Smooth muscle cell (in vitro differentiated cells): ENCODE data around the gene PKDCC. TPM values are rescaled to one million over a fixed set of nuclear protein-coding genes. Genes with fewer than 3 reads are reported as not detected.

Experiments
- DNase-seq: peaks from one replicate; lab custom pipeline; 2025; ENCODE audit not compliant: unreplicated experiment; lab: John Stamatoyannopoulos, UW
- H2AFZ ChIP-seq: fragments of 200-600 bp; sonication (generic); 2 replicates; pipeline ENCODE4 v1.6.0; 2016; ENCODE audit warnings: antibody characterized with exemption, low read depth, mild to moderate bottlenecking
- H3F3A ChIP-seq: fragments of 200-600 bp; sonication (generic); 2 replicates; pipeline ENCODE4 v1.6.0; 2017; ENCODE audit warnings: antibody characterized with exemption, low read depth
- H3K27ac ChIP-seq: fragments of 200-600 bp; sonication (generic); 2 replicates; pipeline ENCODE4 v1.5.1; 2016; ENCODE audit warnings: low read depth, mild to moderate bottlenecking
- H3K27me3 ChIP-seq: fragments of 200-600 bp; sonication (generic); 2 replicates; pipeline ENCODE4 v1.6.1; 2016; ENCODE audit warnings: low read depth, mild to moderate bottlenecking
- H3K36me3 ChIP-seq: fragments of 200-600 bp; sonication (generic); 2 replicates; pipeline ENCODE4 v1.5.1; 2016; ENCODE audit warnings: low read depth
- H3K4me1 ChIP-seq: fragments of 200-600 bp; sonication (generic); 2 replicates; pipeline ENCODE4 v1.5.1; 2016; ENCODE audit warnings: low read depth
- H3K4me2 ChIP-seq: fragments of 200-600 bp; sonication (generic); 2 replicates; pipeline ENCODE4 v1.6.0; 2016; ENCODE audit warnings: mild to moderate bottlenecking
- H3K4me3 ChIP-seq: fragments of 200-600 bp; sonication (generic); 2 replicates; pipeline ENCODE4 v1.5.1; 2016; ENCODE audit warnings: mild to moderate bottlenecking
- H3K79me2 ChIP-seq: fragments of 200-600 bp; sonication (generic); 2 replicates; pipeline ENCODE4 v1.6.0; 2016; ENCODE audit warnings: low read depth, mild to moderate bottlenecking
- H3K9ac ChIP-seq: fragments of 200-600 bp; sonication (generic); 2 replicates; pipeline ENCODE4 v1.6.0; 2016; ENCODE audit warnings: low read depth
- H3K9me3 ChIP-seq: fragments of 200-600 bp; sonication (generic); replicated peaks from 2 replicates; pipeline ENCODE4 v1.5.1; 2016; ENCODE audit warnings: low read depth
- H4K20me1 ChIP-seq: fragments of 200-600 bp; sonication (generic); 2 replicates; pipeline ENCODE4 v1.6.0; 2016; ENCODE audit warnings: low read depth
- WGBS: methylation state at CpG from one replicate; pipeline ENCODE4 v1.1.7; 2016; ENCODE audit warnings: low lambda C conversion rate; 5-methylcytosine and 5-hydroxymethylcytosine counted together
- polyA plus RNA-seq: library from polyadenylated mRNA; unstranded; fragments of >200 nt; fragmentation: Nextera tagmentation; extraction: Ambion mirVana; gene quantifications from 2 replicates; pipeline ENCODE4 v1.2.1, GENCODE V29; 2016
- total RNA-seq: library from RNA; depleted of rRNA; stranded (reverse); fragments of >200 nt; gene quantifications from 2 replicates; pipeline ENCODE4 v1.2.3, GENCODE V29; 2014
- TF ChIP-seq, protein P1 (sequence below): fragments of 200-600 bp; sonication (generic); IDR thresholded peaks from 2 replicates; pipeline ENCODE4 v1.5.1; 2017; ENCODE audit warnings: borderline replicate concordance, mild to moderate bottlenecking, antibody characterized with exemption; ENCODE audit not compliant: insufficient read depth, poor library complexity, severe bottlenecking

The PKDCC gene
- total and polyA plus RNA-seq, 2 experiments from 2014 or later = 12.2 to 15.2 TPM

DNA sequence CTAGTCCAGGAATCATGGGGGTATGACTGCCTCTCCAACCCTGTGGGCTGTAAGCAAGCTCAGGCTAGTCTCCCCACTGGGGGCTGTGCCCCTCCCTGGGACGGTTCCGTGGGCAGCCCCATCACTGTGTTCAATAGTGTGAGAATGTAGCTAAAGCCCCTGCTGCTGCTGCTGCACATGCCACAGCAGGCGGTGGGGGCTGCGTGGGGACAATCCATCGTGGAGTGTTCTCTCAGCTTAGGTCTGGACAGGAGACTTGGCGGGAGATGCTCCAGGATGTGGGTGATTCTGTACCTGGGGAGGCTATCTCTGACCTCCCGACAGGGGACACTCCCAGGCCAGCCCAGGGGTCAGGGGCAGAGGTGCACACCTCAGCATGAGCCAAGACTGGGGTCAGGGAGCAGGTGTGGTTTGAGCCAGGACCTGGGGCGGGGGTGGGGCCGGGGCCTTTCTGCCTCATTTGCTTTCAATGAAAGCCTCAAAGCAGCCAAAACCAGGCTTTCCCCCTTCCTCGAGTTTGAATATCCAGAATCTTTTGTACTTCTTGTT lies 10.2 kb downstream of the PKDCC start:
- H3K27ac ChIP-seq = no peak overlapping the region
- TF ChIP-seq, protein P1, sequence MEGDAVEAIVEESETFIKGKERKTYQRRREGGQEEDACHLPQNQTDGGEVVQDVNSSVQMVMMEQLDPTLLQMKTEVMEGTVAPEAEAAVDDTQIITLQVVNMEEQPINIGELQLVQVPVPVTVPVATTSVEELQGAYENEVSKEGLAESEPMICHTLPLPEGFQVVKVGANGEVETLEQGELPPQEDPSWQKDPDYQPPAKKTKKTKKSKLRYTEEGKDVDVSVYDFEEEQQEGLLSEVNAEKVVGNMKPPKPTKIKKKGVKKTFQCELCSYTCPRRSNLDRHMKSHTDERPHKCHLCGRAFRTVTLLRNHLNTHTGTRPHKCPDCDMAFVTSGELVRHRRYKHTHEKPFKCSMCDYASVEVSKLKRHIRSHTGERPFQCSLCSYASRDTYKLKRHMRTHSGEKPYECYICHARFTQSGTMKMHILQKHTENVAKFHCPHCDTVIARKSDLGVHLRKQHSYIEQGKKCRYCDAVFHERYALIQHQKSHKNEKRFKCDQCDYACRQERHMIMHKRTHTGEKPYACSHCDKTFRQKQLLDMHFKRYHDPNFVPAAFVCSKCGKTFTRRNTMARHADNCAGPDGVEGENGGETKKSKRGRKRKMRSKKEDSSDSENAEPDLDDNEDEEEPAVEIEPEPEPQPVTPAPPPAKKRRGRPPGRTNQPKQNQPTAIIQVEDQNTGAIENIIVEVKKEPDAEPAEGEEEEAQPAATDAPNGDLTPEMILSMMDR = no peak
- H3K27me3 ChIP-seq = no peaks in the 10 kb centered on the region
- H4K20me1 ChIP-seq = no peaks in the 10 kb centered on the region
- H3K9me3 ChIP-seq = no peaks in the 10 kb centered on the region
- H3K9ac ChIP-seq = no peak overlapping the region
- no peak overlapping the region for H3K4me3 ChIP-seq
- WGBS = 98% methylated on average over 10 of the region's 10 CpGs
- no peak overlapping the region for H2AFZ ChIP-seq
- no peak overlapping the region for H3K4me2 ChIP-seq
- H3K79me2 ChIP-seq = no peaks in the 10 kb centered on the region
- H3K4me1 ChIP-seq = peaks cover 45% of the 10 kb centered on the region
- peaks cover 22% of the 10 kb centered on the region for H3F3A ChIP-seq
- DNase-seq = no peak
- H3K36me3 ChIP-seq = no peaks in the 10 kb centered on the region

- no peak for DNase-seq
- Histone ChIP-seq H3K4me2 (no peak overlapping the region), H3K27me3 (no peaks in the 10 kb centered on the region), H3K9me3 (no peaks in the 10 kb centered on the region), H3K36me3 (no peaks in the 10 kb centered on the region), H3K4me1 (peaks cover 42% of the 10 kb centered on the region), H3F3A (peaks cover 21% of the 10 kb centered on the region), H2AFZ (no peak overlapping the region), H4K20me1 (no peaks in the 10 kb centered on the region), H3K79me2 (no peaks in the 10 kb centered on the region), H3K9ac (no peak overlapping the region), H3K4me3 (no peak overlapping the region), H3K27ac (no peak overlapping the region)
- TF ChIP-seq, protein P1 = no peak
- 89% methylated on average over 13 of the region's 13 CpGs for WGBS
Observed at GRCh38 chr2:42059261-42059898, 11.6 kb downstream of the PKDCC start.

- Histone ChIP-seq H2AFZ (no peak overlapping the region), H3K9me3 (no peaks in the 10 kb centered on the region), H3K4me2 (no peak overlapping the region), H3K79me2 (no peaks in the 10 kb centered on the region), H3F3A (peaks cover 21% of the 10 kb centered on the region), H3K27ac (no peak overlapping the region), H4K20me1 (no peaks in the 10 kb centered on the region), H3K4me1 (peaks cover 45% of the 10 kb centered on the region), H3K9ac (no peak overlapping the region), H3K27me3 (no peaks in the 10 kb centered on the region), H3K4me3 (no peak overlapping the region), H3K36me3 (no peaks in the 10 kb centered on the region)
- 88% methylated on average over 8 of the region's 8 CpGs for WGBS
- TF ChIP-seq, protein P1 = no peak
- DNase-seq = no peak
Observed at GRCh38 chr2:42060028-42060427, 12.2 kb downstream of the PKDCC start.
